Measurements from ENCODE around the gene IGFN1. TPM values are rescaled to one million over a fixed set of nuclear protein-coding genes. Genes with fewer than 3 reads are reported as not detected.

The IGFN1 gene
- total and polyA plus RNA-seq, 4 donors = 0.03 to 0.14 (median 0.08) TPM; not detected in 1

GRCh38 chr1:201145816-201146215, 44.8 kb upstream of the IGFN1 start:
- no peak overlapping the region for H3K4me3 ChIP-seq (ENCODE audit: low read depth in 1 of 3, low read length in 3 of 3)
- no peaks in the 10 kb centered on the region for H3K9me3 ChIP-seq (ENCODE audit: control insufficient read depth in 4 of 4, low read length in 3 of 4)
- H3K36me3 ChIP-seq (ENCODE audit: control insufficient read depth in 4 of 4, insufficient read depth in 3 of 4, low read depth in 1 of 4, low read length in 3 of 4) = peaks cover 0 to 58% (median 14%) of the 10 kb centered on the region in 4 donors
- no peaks in the 10 kb centered on the region for H3K4me1 ChIP-seq (ENCODE audit: control insufficient read depth in 4 of 4, insufficient read depth in 4 of 4, low read length in 3 of 4)
- no peak overlapping the region for H3K9ac ChIP-seq (ENCODE audit: low read depth in 1 of 2, low read length in 2 of 2)
- H3K27me3 ChIP-seq (ENCODE audit: control insufficient read depth in 4 of 4, insufficient read depth in 4 of 4, low read length in 3 of 4) = no peaks in the 10 kb centered on the region
- TF ChIP-seq YY1 (IDR thresholded peaks at IDR 0.05) (no peak), HNF4G (IDR thresholded peaks at IDR 0.05) (no peak), EGR1 (IDR thresholded peaks at IDR 0.05; ENCODE audit: low read depth in 2 of 2) (no peak), HNF4A (conservative IDR thresholded peaks at IDR 0.05) (no peak), JUND (IDR thresholded peaks at IDR 0.05) (no peak), REST (IDR thresholded peaks at IDR 0.05) (no peak)
- H3K27ac ChIP-seq (ENCODE audit: low read depth in 1 of 2, low read length in 2 of 2) = no peak overlapping the region
- 92% methylated on average over 7 of the region's 7 CpGs for WGBS
- no peak for DNase-seq (ENCODE audit: low spot score)

DNA sequence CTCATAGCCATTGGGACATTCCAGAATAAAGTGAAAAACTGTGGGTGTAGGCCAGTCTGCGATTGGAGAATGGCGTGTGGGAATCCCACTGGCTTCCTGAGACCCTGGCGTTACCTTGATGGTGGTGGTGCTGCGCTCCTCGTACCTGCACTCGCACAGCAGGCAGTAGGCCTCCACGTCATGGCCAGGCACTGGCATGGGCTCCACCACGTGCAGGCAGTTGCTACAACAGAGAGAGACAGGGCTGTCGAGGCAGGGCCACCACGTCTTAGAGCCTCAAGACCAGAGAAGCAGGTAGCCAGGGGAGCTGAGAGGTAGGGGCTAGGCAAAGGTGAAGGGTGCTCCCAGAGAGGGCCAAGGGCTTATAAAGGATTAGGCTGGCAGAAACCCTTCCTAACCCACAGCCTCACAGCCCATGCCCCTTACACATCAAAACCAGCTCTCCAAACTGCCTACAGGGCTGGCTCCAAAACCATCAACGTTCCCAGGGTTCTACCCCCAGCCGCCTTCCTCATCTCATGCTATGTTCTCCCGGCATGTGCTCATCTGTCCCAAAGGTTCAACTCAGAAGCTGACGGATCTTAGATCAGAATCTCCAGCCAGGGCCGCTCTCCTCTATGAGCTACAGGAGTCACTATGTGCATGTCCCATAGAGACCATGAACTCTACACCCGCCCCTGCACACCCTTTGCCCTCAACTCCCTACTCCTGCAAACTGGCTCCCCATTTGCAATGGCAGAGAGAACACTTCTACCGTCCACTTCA, 43.8 kb upstream of the IGFN1 start:
- no peak for TF ChIP-seq CTCF (IDR thresholded peaks at IDR 0.05; ENCODE audit: low read depth, low read length, missing input control)
- TF ChIP-seq HNF4A (conservative IDR thresholded peaks at IDR 0.05) = no peak
- no peak for TF ChIP-seq SP1 (IDR thresholded peaks at IDR 0.05)
- TF ChIP-seq EGR1 (IDR thresholded peaks at IDR 0.05; ENCODE audit: low read depth in 2 of 2) = no peak
- no peak for TF ChIP-seq YY1 (IDR thresholded peaks at IDR 0.05)
- DNase-seq (ENCODE audit: low spot score) = no peak
- Histone ChIP-seq H3K9me3 (ENCODE audit: control insufficient read depth in 4 of 4, low read length in 3 of 4) (no peaks in the 10 kb centered on the region), H3K27ac (ENCODE audit: low read depth in 1 of 2, low read length in 2 of 2) (no peak overlapping the region), H3K4me1 (ENCODE audit: control insufficient read depth in 4 of 4, insufficient read depth in 4 of 4, low read length in 3 of 4) (no peaks in the 10 kb centered on the region), H3K9ac (ENCODE audit: low read depth in 1 of 2, low read length in 2 of 2) (no peak overlapping the region), H3K4me3 (ENCODE audit: low read depth in 1 of 3, low read length in 3 of 3) (no peak overlapping the region), H3K36me3 (ENCODE audit: control insufficient read depth in 4 of 4, insufficient read depth in 3 of 4, low read depth in 1 of 4, low read length in 3 of 4) (peaks cover 0 to 62% (median 12%) of the 10 kb centered on the region in 4 donors), H3K27me3 (ENCODE audit: control insufficient read depth in 4 of 4, insufficient read depth in 4 of 4, low read length in 3 of 4) (no peaks in the 10 kb centered on the region)
- WGBS = 91% methylated on average over 17 of the region's 17 CpGs

DNA sequence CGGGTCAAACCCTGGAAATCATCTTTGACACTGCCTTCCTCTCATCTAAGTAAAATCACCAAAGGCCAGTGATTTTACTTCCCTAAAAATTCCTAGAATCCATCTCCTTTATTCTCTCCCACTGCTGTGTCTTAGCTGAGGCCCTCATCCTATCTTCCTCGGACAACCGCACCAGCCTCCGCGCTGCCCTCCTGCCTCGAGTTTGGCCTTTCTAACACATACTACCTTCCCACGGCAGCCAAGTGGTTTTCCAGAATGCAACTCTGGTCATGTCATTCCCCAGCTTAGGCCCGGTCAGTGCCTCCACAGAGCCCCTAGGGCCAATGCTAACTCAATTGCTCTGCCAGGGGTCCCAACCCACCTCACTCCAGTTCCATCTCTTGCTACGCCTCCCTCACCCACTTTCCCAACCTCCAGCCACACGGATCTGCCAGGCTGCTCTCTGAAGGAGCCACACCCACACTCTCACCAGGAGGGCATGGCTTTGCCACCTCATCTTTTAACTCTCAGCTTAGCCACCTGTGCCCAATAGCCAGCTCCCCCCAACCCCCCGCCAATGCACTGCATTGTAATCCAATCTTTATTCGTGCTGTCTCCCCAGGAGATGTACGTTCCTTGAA, 43.1 kb upstream of the IGFN1 start:
- TF ChIP-seq TAF1 (conservative IDR thresholded peaks at IDR 0.05) = no peak
- no peak for TF ChIP-seq RAD21 (IDR thresholded peaks at IDR 0.05)
- no peak for TF ChIP-seq NR2F2 (IDR thresholded peaks at IDR 0.05)
- no peak for TF ChIP-seq SP1 (IDR thresholded peaks at IDR 0.05)
- TF ChIP-seq ZBTB33 (IDR thresholded peaks at IDR 0.05) = no peak
- TF ChIP-seq HNF4G (IDR thresholded peaks at IDR 0.05) = no peak
- TF ChIP-seq FOXA2 (IDR thresholded peaks at IDR 0.05) = no peak
- TF ChIP-seq RXRA (IDR thresholded peaks at IDR 0.05) = no peak
- TF ChIP-seq REST (IDR thresholded peaks at IDR 0.05) = no peak
- no peak for TF ChIP-seq YY1 (IDR thresholded peaks at IDR 0.05)
- Histone ChIP-seq H3K36me3 (ENCODE audit: control insufficient read depth in 4 of 4, insufficient read depth in 3 of 4, low read depth in 1 of 4, low read length in 3 of 4) (peaks cover 0 to 58% (median 12%) of the 10 kb centered on the region in 4 donors), H3K4me1 (ENCODE audit: control insufficient read depth in 4 of 4, insufficient read depth in 4 of 4, low read length in 3 of 4) (no peaks in the 10 kb centered on the region), H3K4me3 (ENCODE audit: low read depth in 1 of 3, low read length in 3 of 3) (no peak overlapping the region), H3K9me3 (ENCODE audit: control insufficient read depth in 4 of 4, low read length in 3 of 4) (no peaks in the 10 kb centered on the region), H3K27me3 (ENCODE audit: control insufficient read depth in 4 of 4, insufficient read depth in 4 of 4, low read length in 3 of 4) (no peaks in the 10 kb centered on the region), H3K9ac (ENCODE audit: low read depth in 1 of 2, low read length in 2 of 2) (no peak overlapping the region), H3K27ac (ENCODE audit: low read depth in 1 of 2, low read length in 2 of 2) (no peak overlapping the region)
- no peak for DNase-seq (ENCODE audit: low spot score)
- WGBS = 88% methylated on average over 13 of the region's 13 CpGs
